Hepatocyte (in vitro differentiated cells): ENCODE data around the gene NFKBIA. TPM values are rescaled to one million over a fixed set of nuclear protein-coding genes. Genes with fewer than 3 reads are reported as not detected.
"Not testable (repeated sequence)": the region's sequence is repeated elsewhere in the genome, so short reads cannot be mapped to it uniquely, and the experiment has no call there.

Experiments used
- DNase-seq: peaks from one replicate; pipeline ENCODE4 v3.0.0-alpha.2; 2016; ENCODE audit warnings: low spot score
- H2AFZ ChIP-seq: fragments of 200-600 bp; sonication (generic); 2 replicates; pipeline ENCODE4 v1.6.0; 2016; ENCODE audit warnings: antibody characterized with exemption, mild to moderate bottlenecking
- H3K27ac ChIP-seq: fragments of 200-600 bp; sonication (generic); 2 replicates; pipeline ENCODE4 v1.5.1; 2016; ENCODE audit warnings: mild to moderate bottlenecking
- H3K27me3 ChIP-seq: fragments of 200-600 bp; sonication (generic); 2 replicates; pipeline ENCODE4 v1.6.1; 2016
- H3K36me3 ChIP-seq: fragments of 200-600 bp; sonication (generic); replicated peaks from 2 replicates; pipeline ENCODE4 v1.5.1; 2016; ENCODE audit warnings: low read depth; ENCODE audit not compliant: insufficient read depth
- H3K4me1 ChIP-seq: fragments of 200-600 bp; sonication (generic); 2 replicates; pipeline ENCODE4 v1.5.1; 2016; ENCODE audit warnings: mild to moderate bottlenecking, moderate library complexity; ENCODE audit not compliant: insufficient read depth
- H3K4me2 ChIP-seq: fragments of 200-600 bp; sonication (generic); 2 replicates; pipeline ENCODE4 v1.6.0; 2016
- H3K4me3 ChIP-seq: fragments of 200-600 bp; sonication (generic); 2 replicates; pipeline ENCODE4 v1.5.1; 2016; ENCODE audit warnings: mild to moderate bottlenecking
- H3K79me2 ChIP-seq: fragments of 200-600 bp; sonication (generic); 2 replicates; pipeline ENCODE4 v1.6.0; 2017; ENCODE audit warnings: mild to moderate bottlenecking
- H3K9me2 ChIP-seq: fragments of 200-600 bp; sonication (generic); replicated peaks from 2 replicates; pipeline ENCODE4 v1.6.0; 2017; ENCODE audit warnings: mild to moderate bottlenecking; ENCODE audit not compliant: insufficient read depth
- H3K9me3 ChIP-seq: fragments of 200-600 bp; sonication (generic); 2 replicates; pipeline ENCODE4 v1.5.1; 2016; ENCODE audit warnings: low read depth, mild to moderate bottlenecking
- H4K20me1 ChIP-seq: fragments of 200-600 bp; sonication (generic); 2 replicates; pipeline ENCODE4 v1.6.0; 2016; ENCODE audit warnings: mild to moderate bottlenecking; ENCODE audit not compliant: insufficient read depth, poor library complexity, severe bottlenecking
- CTCF ChIP-seq: fragments of 200-600 bp; sonication (generic); IDR thresholded peaks from 2 replicates; pipeline ENCODE4 v1.5.1; 2016; ENCODE audit warnings: antibody characterized with exemption, mild to moderate bottlenecking; ENCODE audit not compliant: poor library complexity
- EZH2 ChIP-seq: fragments of 200-600 bp; sonication (generic); IDR thresholded peaks from 2 replicates; pipeline ENCODE4 v1.6.1; 2016; ENCODE audit warnings: antibody characterized with exemption, mild to moderate bottlenecking, borderline replicate concordance
- EZH2phosphoT487 ChIP-seq: fragments of 200-600 bp; sonication (generic); IDR thresholded peaks from one replicate; pipeline ENCODE4 v1.6.1; 2018; ENCODE audit warnings: antibody characterized with exemption, mild to moderate bottlenecking, low read depth, moderate library complexity; ENCODE audit not compliant: unreplicated experiment, severe bottlenecking
- WGBS: methylation state at CpG from one replicate; pipeline ENCODE4 v1.1.6; 2016; ENCODE audit warnings: low lambda C conversion rate; ENCODE audit errors: missing lambda C conversion rate; 5-methylcytosine and 5-hydroxymethylcytosine counted together
- polyA plus RNA-seq: library from polyadenylated mRNA; unstranded; fragments of >200 nt; fragmentation: Nextera tagmentation; extraction: Ambion mirVana; gene quantifications from 2 replicates; pipeline ENCODE4 v1.2.1, GENCODE V29; 2016
- total RNA-seq: library from RNA; depleted of rRNA; stranded (reverse); fragments of >200 nt; gene quantifications from 2 replicates; pipeline ENCODE4 v1.2.3, GENCODE V29; 2014

NFKBIA gene
- total and polyA plus RNA-seq, 2 experiments from 2014 or later, result 252 to 345 TPM

DNA sequence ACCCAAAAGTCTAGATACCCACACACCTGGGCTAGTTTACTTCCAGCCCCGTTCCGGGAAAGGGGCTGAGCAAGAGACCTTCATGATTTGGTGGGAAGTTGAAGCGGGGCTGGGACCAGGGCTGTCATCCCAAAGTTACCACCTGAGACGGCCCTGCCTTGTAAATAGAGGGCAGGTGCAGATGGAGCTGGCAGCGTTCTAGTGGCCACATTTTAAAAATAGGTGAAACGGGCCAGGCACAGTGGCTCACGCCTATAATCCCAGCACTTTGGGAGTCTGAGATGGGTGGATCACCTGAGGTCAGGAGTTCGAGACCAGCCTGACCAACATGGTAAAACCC, 43.4 kb downstream of the NFKBIA start:
- TF ChIP-seq EZH2phosphoT487, result no peak
- no peak for TF ChIP-seq CTCF
- TF ChIP-seq EZH2, result no peak
- H3K4me2 ChIP-seq, result no peak overlapping the region
- WGBS, result 89% methylated on average over 8 of the region's 8 CpGs
- H3K36me3 ChIP-seq, result no peaks in the 10 kb centered on the region
- no peak overlapping the region for H3K27ac ChIP-seq
- no peaks in the 10 kb centered on the region for H3K9me2 ChIP-seq
- no peak for DNase-seq
- peaks cover 19% of the 10 kb centered on the region for H3K4me1 ChIP-seq
- no peaks in the 10 kb centered on the region for H4K20me1 ChIP-seq
- H3K27me3 ChIP-seq, result no peaks in the 10 kb centered on the region
- no peak overlapping the region for H2AFZ ChIP-seq
- no peak overlapping the region for H3K4me3 ChIP-seq
- H3K9me3 ChIP-seq, result no peaks in the 10 kb centered on the region
- no peaks in the 10 kb centered on the region for H3K79me2 ChIP-seq

- not testable (repeated sequence) for H3K36me3 ChIP-seq, H2AFZ ChIP-seq, H3K9me3 ChIP-seq, H4K20me1 ChIP-seq, H3K4me3 ChIP-seq, H3K4me2 ChIP-seq, H3K27ac ChIP-seq, H3K27me3 ChIP-seq, H3K79me2 ChIP-seq, H3K9me2 ChIP-seq, DNase-seq
- 83% methylated on average over 7 of the region's 7 CpGs for WGBS
- H3K4me1 ChIP-seq, result peaks cover 15% of the 10 kb centered on the region
Measured at GRCh38 chr14:35359655-35360054, 44.9 kb downstream of the NFKBIA start.

DNA sequence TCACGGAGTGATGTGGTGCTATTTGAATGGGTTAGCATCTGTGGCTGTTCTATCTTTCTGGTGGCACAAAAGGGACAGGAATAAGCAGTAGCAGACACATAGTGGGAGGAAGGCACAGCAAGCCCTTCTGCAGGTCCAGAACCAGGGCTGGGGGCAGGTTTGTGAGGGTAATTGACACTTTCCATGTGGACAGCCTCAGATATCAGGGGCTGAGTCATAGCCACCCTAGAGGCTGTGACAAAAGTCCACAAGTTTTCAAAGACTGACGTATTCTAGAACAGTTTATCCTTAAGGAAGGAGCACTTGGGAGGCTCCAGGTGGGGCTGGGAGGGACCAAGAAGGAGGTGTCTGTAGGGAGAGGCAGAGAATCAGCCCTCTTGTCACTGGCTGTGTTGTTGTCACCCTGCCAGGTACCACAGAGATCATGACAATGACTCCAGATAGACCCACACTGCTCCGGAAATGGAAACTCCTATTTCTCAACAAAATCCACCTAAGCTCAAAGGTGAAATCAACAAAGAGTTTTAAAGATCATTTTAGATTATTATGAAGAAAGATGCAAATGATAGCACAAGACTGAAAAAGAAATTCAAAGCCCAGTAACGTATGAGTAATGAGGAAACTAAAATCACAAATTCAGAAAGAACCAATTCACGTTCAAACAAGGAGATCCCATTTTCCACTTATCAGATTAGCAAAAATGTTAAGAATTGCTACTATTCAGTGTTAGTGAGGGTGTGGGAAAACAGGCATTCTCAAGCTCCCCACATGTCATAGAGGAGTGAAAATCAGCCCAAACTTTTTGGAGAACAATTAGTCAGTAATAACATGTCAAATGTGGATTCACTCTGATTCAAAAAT, 48.3 kb downstream of the NFKBIA start:
- WGBS, result 32% methylated on average over 5 of the region's 5 CpGs
- H2AFZ ChIP-seq, result no peak overlapping the region

GRCh38 chr14:35355235-35355634, 49.3 kb downstream of the NFKBIA start:
- DNase-seq, H3K9me2 ChIP-seq, H2AFZ ChIP-seq, H3K27me3 ChIP-seq, H3K4me2 ChIP-seq, H3K36me3 ChIP-seq, H3K9me3 ChIP-seq, H3K4me3 ChIP-seq, H4K20me1 ChIP-seq, H3K79me2 ChIP-seq: not testable (repeated sequence)
- H3K4me1 ChIP-seq, result peaks cover 21% of the 10 kb centered on the region
- WGBS, result 92% methylated on average over 6 of the region's 6 CpGs
- peak overlapping the region; percentile 76 for H3K27ac ChIP-seq

More for the DNA sequence above, 48.3 kb downstream of the NFKBIA start:
- H3K79me2 ChIP-seq, result no peaks in the 10 kb centered on the region
- H4K20me1 ChIP-seq, result no peaks in the 10 kb centered on the region
- H3K4me3 ChIP-seq, result no peak overlapping the region
- no peaks in the 10 kb centered on the region for H3K27me3 ChIP-seq
- no peaks in the 10 kb centered on the region for H3K9me2 ChIP-seq
- TF ChIP-seq EZH2phosphoT487 (no peak), EZH2 (no peak), CTCF (no peak)
- peak overlapping the region; percentile 76 for H3K27ac ChIP-seq
- H3K4me1 ChIP-seq, result peaks cover 21% of the 10 kb centered on the region
- DNase-seq, result peak; percentile 86
- peak overlapping the region; percentile 17 for H3K4me2 ChIP-seq
- no peaks in the 10 kb centered on the region for H3K36me3 ChIP-seq
- no peaks in the 10 kb centered on the region for H3K9me3 ChIP-seq
